NT2/D1 (cell line): Measurements from ENCODE around the gene HS2ST1.
"Not testable (repeated sequence)": the region's sequence is repeated elsewhere in the genome, so short reads cannot be mapped to it uniquely, and the experiment has no call there.

Experiments used
- DNase-seq: peaks from one replicate; pipeline ENCODE4 v3.0.0-alpha.2; 2011; ENCODE audit warnings: low read depth, low spot score
- H3K27me3 ChIP-seq: 2 replicates; pipeline ENCODE4 v1.6.0; 2011; ENCODE audit warnings: mild to moderate bottlenecking; ENCODE audit not compliant: insufficient read length, insufficient read depth
- H3K36me3 ChIP-seq: 2 replicates; pipeline ENCODE4 v1.6.1; 2011; ENCODE audit warnings: mild to moderate bottlenecking, low read length, mixed read lengths; ENCODE audit not compliant: insufficient read depth, insufficient read length
- H3K4me1 ChIP-seq: 2 replicates; pipeline ENCODE4 v1.5.1; 2011; ENCODE audit not compliant: insufficient read depth, insufficient read length
- H3K4me3 ChIP-seq: 2 replicates; pipeline ENCODE4 v1.5.1; 2011; ENCODE audit warnings: low read depth; ENCODE audit not compliant: insufficient read length
- H3K9ac ChIP-seq: 2 replicates; pipeline ENCODE4 v1.6.0; 2011; ENCODE audit warnings: low read depth; ENCODE audit not compliant: insufficient read length
- H3K9me3 ChIP-seq: 2 replicates; pipeline ENCODE4 v1.5.1; 2011; ENCODE audit warnings: mild to moderate bottlenecking, low read length; ENCODE audit not compliant: insufficient read depth
- SUZ12 ChIP-seq: IDR thresholded peaks from 2 replicates; pipeline ENCODE4 v1.6.1; 2011; ENCODE audit not compliant: insufficient read length, insufficient read depth; ENCODE audit errors: extremely low read depth
- YY1 ChIP-seq: IDR thresholded peaks from 2 replicates; pipeline ENCODE4 v1.6.1; 2011; ENCODE audit not compliant: insufficient read length, insufficient read depth
- ZNF274 ChIP-seq: IDR thresholded peaks from 2 replicates; pipeline ENCODE4 v1.6.1; 2011; ENCODE audit warnings: mild to moderate bottlenecking, low read depth, low read length

The HS2ST1 gene

GRCh38 chr1:87064986-87065385 lies 150.6 kb downstream of the HS2ST1 start:
- Histone ChIP-seq H3K4me3 (no peak overlapping the region), H3K27me3 (no peaks in the 10 kb centered on the region), H3K36me3 (no peaks in the 10 kb centered on the region), H3K4me1 (no peaks in the 10 kb centered on the region), H3K9me3 (0 out of 2 replicates have a peak, but pooled peaks cover 6% of the 10 kb centered on the region), H3K9ac (no peak overlapping the region)
- DNase-seq: no peak
- no peak for TF ChIP-seq SUZ12
- TF ChIP-seq ZNF274: no peak

GRCh38 chr1:87066708-87067107 lies 152.3 kb downstream of the HS2ST1 start:
- not testable (repeated sequence) for DNase-seq, H3K27me3 ChIP-seq, H3K36me3 ChIP-seq, H3K9ac ChIP-seq, H3K4me1 ChIP-seq, H3K4me3 ChIP-seq, H3K9me3 ChIP-seq

- H3K27me3 ChIP-seq: no peaks in the 10 kb centered on the region
- TF ChIP-seq ZNF274 (no peak), SUZ12 (no peak), YY1 (no peak)
- no peaks in the 10 kb centered on the region for H3K4me1 ChIP-seq
- DNase-seq: no peak
- no peaks in the 10 kb centered on the region for H3K9me3 ChIP-seq
- H3K4me3 ChIP-seq: no peak overlapping the region
- H3K36me3 ChIP-seq: peaks cover 3% of the 10 kb centered on the region
- no peak overlapping the region for H3K9ac ChIP-seq
These were observed 158.0 kb downstream of the HS2ST1 start for GRCh38 chr1:87072411-87072810.

GRCh38 chr1:87072904-87073303 lies 158.5 kb downstream of the HS2ST1 start:
- DNase-seq: no peak
- TF ChIP-seq ZNF274 (no peak), SUZ12 (no peak), YY1 (no peak)
- Histone ChIP-seq H3K4me3 (no peak overlapping the region), H3K9ac (no peak overlapping the region), H3K27me3 (no peaks in the 10 kb centered on the region), H3K36me3 (peaks cover 3% of the 10 kb centered on the region), H3K9me3 (no peaks in the 10 kb centered on the region), H3K4me1 (no peaks in the 10 kb centered on the region)

GRCh38 chr1:87074001-87074795 lies 159.8 kb downstream of the HS2ST1 start:
- Histone ChIP-seq H3K4me1 (no peaks in the 10 kb centered on the region), H3K4me3 (no peak overlapping the region), H3K27me3 (no peaks in the 10 kb centered on the region), H3K9ac (no peak overlapping the region), H3K9me3 (no peaks in the 10 kb centered on the region), H3K36me3 (peaks cover 3% of the 10 kb centered on the region)
- no peak for TF ChIP-seq SUZ12
- no peak for TF ChIP-seq YY1
- no peak for TF ChIP-seq ZNF274
- no peak for DNase-seq

GRCh38 chr1:87077959-87078639 lies 163.7 kb downstream of the HS2ST1 start:
- no peaks in the 10 kb centered on the region for H3K4me1 ChIP-seq
- no peaks in the 10 kb centered on the region for H3K27me3 ChIP-seq
- H3K9ac ChIP-seq: no peak overlapping the region
- H3K36me3 ChIP-seq: no peaks in the 10 kb centered on the region
- no peak for DNase-seq
- no peaks in the 10 kb centered on the region for H3K9me3 ChIP-seq
- TF ChIP-seq ZNF274 (no peak), YY1 (no peak), SUZ12 (no peak)
- H3K4me3 ChIP-seq: no peak overlapping the region

GRCh38 chr1:87084244-87084836 lies 169.9 kb downstream of the HS2ST1 start:
- Histone ChIP-seq H3K4me1 (no peaks in the 10 kb centered on the region), H3K4me3 (no peak overlapping the region), H3K9me3 (no peaks in the 10 kb centered on the region), H3K36me3 (peaks cover 10% of the 10 kb centered on the region), H3K27me3 (no peaks in the 10 kb centered on the region), H3K9ac (no peak overlapping the region)
- DNase-seq: no peak
- no peak for TF ChIP-seq ZNF274
- no peak for TF ChIP-seq YY1
- no peak for TF ChIP-seq SUZ12
